ENCODE measurements around the gene PRUNE2.

- TF ChIP-seq POLR2A (IDR thresholded peaks at IDR 0.05) = no peak
- no peak for TF ChIP-seq CTCF (IDR thresholded peaks at IDR 0.05)
Observed at GRCh38 chr9:76642074-76642473, 263.8 kb downstream of the PRUNE2 start.

Measured in adrenal gland (tissue), 5 donors.